ENCODE results near the gene DCAF15.

- TF ChIP-seq, protein P1, sequence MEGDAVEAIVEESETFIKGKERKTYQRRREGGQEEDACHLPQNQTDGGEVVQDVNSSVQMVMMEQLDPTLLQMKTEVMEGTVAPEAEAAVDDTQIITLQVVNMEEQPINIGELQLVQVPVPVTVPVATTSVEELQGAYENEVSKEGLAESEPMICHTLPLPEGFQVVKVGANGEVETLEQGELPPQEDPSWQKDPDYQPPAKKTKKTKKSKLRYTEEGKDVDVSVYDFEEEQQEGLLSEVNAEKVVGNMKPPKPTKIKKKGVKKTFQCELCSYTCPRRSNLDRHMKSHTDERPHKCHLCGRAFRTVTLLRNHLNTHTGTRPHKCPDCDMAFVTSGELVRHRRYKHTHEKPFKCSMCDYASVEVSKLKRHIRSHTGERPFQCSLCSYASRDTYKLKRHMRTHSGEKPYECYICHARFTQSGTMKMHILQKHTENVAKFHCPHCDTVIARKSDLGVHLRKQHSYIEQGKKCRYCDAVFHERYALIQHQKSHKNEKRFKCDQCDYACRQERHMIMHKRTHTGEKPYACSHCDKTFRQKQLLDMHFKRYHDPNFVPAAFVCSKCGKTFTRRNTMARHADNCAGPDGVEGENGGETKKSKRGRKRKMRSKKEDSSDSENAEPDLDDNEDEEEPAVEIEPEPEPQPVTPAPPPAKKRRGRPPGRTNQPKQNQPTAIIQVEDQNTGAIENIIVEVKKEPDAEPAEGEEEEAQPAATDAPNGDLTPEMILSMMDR (IDR thresholded peaks at IDR 0.05), result no peak
- no peak for TF ChIP-seq POLR2A (IDR thresholded peaks at IDR 0.05)
Measured at GRCh38 chr19:13981021-13981420, 28.7 kb downstream of the DCAF15 start.
